Ramos (cell line): ENCODE data around the gene TAS2R8.

Experiments
- in situ Hi-C: fragments of 300-500 bp; cut with MboI; formaldehyde crosslinking; loops from one replicate; pipeline ENCODE4 v1.14.3; 2022; ENCODE audit warnings: low sequenced_read_pairs; ENCODE audit not compliant: unreplicated experiment

TAS2R8 gene

GRCh38 chr12:10756194-10756593 is 50.9 kb downstream of the TAS2R8 start:
- in situ Hi-C loops, result loop anchor here (25.0 kb wide), 1 partner anchor 431 kb away; the partner anchor contains the start of gene TAS2R42
